Measurements from ENCODE around the gene SLC7A7. TPM values are rescaled to one million over a fixed set of nuclear protein-coding genes. Genes with fewer than 3 reads are reported as not detected.

SLC7A7 gene
- total and polyA plus RNA-seq, 2 of the 13 experiments (the other 11 are each of a cell fraction or from before 2014, with no cell fraction given): 0.13 to 0.63 TPM

DNA sequence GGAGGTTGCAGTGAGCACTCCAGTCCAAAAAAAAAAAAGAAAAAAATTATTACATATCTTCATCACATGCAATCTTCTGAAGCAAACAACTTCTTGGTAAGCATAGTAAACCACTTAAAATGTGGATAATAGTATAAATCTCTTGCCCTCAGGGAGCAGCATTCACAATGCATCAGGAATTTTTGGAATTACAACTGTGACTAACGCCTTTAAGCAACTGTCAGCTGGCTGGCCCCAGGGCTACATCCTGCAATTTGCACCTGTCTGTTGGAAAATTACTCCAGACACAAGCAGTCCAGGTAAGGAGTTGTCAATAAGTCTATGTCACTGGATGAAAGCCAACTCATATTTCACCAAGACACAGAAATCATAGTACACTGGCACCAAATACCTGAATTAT, 5.5 kb upstream of the SLC7A7 start (continued):
- TF ChIP-seq ZNF597 (CRISPR knock-in tag; IDR thresholded peaks at IDR 0.05) (no peak), ZNF546 (CRISPR knock-in tag; conservative IDR thresholded peaks at IDR 0.05) (no peak), GATAD1 (CRISPR knock-in tag; IDR thresholded peaks at IDR 0.05) (no peak), TBX2 (CRISPR knock-in tag; IDR thresholded peaks at IDR 0.05; ENCODE audit: borderline replicate concordance) (no peak), CC2D1A (CRISPR knock-in tag; IDR thresholded peaks at IDR 0.05) (no peak), POLR2A (IDR thresholded peaks at IDR 0.05; ENCODE audit: insufficient read depth in 1 of 2, low read depth in 2 of 2, low read length in 2 of 2) (no peak), CBX2 (IDR thresholded peaks at IDR 0.05; ENCODE audit: low read depth, low read length) (0 out of 2 replicates have a peak, but pooled peaks have one; percentile 21), CBX2 (CRISPR knock-in tag; IDR thresholded peaks at IDR 0.05; ENCODE audit: low read depth) (no peak), TEAD2 (CRISPR knock-in tag; IDR thresholded peaks at IDR 0.05) (no peak), ZSCAN22 (CRISPR knock-in tag; IDR thresholded peaks at IDR 0.05) (no peak), PHB2 (IDR thresholded peaks at IDR 0.05; ENCODE audit: partially characterized antibody) (no peak), EED (CRISPR knock-in tag; IDR thresholded peaks at IDR 0.05) (no peak), ZFY (CRISPR knock-in tag; IDR thresholded peaks at IDR 0.05) (no peak; the same call in 1 of the 2 replicates), PCBP2 (optimal IDR thresholded peaks at IDR 0.05; ENCODE audit: low read depth, low read length, poor library complexity, severe bottlenecking) (no peak), ZUFSP (CRISPR knock-in tag; IDR thresholded peaks at IDR 0.05; ENCODE audit: borderline replicate concordance) (no peak), STAT5B (CRISPR knock-in tag; IDR thresholded peaks at IDR 0.05) (no peak), SNAI1 (CRISPR knock-in tag; IDR thresholded peaks at IDR 0.05; ENCODE audit: borderline replicate concordance) (no peak), ZNF709 (CRISPR knock-in tag; IDR thresholded peaks at IDR 0.05) (no peak)
- TF ChIP-seq, protein P1, sequence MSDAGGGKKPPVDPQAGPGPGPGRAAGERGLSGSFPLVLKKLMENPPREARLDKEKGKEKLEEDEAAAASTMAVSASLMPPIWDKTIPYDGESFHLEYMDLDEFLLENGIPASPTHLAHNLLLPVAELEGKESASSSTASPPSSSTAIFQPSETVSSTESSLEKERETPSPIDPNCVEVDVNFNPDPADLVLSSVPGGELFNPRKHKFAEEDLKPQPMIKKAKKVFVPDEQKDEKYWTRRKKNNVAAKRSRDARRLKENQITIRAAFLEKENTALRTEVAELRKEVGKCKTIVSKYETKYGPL (CRISPR knock-in tag; IDR thresholded peaks at IDR 0.05): 0 out of 2 replicates have a peak, but pooled peaks have one; percentile 2
- TF ChIP-seq, protein P2, sequence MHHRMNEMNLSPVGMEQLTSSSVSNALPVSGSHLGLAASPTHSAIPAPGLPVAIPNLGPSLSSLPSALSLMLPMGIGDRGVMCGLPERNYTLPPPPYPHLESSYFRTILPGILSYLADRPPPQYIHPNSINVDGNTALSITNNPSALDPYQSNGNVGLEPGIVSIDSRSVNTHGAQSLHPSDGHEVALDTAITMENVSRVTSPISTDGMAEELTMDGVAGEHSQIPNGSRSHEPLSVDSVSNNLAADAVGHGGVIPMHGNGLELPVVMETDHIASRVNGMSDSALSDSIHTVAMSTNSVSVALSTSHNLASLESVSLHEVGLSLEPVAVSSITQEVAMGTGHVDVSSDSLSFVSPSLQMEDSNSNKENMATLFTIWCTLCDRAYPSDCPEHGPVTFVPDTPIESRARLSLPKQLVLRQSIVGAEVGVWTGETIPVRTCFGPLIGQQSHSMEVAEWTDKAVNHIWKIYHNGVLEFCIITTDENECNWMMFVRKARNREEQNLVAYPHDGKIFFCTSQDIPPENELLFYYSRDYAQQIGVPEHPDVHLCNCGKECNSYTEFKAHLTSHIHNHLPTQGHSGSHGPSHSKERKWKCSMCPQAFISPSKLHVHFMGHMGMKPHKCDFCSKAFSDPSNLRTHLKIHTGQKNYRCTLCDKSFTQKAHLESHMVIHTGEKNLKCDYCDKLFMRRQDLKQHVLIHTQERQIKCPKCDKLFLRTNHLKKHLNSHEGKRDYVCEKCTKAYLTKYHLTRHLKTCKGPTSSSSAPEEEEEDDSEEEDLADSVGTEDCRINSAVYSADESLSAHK (CRISPR knock-in tag; IDR thresholded peaks at IDR 0.05; ENCODE audit: borderline replicate concordance): no peak
- TF ChIP-seq, protein P3, sequence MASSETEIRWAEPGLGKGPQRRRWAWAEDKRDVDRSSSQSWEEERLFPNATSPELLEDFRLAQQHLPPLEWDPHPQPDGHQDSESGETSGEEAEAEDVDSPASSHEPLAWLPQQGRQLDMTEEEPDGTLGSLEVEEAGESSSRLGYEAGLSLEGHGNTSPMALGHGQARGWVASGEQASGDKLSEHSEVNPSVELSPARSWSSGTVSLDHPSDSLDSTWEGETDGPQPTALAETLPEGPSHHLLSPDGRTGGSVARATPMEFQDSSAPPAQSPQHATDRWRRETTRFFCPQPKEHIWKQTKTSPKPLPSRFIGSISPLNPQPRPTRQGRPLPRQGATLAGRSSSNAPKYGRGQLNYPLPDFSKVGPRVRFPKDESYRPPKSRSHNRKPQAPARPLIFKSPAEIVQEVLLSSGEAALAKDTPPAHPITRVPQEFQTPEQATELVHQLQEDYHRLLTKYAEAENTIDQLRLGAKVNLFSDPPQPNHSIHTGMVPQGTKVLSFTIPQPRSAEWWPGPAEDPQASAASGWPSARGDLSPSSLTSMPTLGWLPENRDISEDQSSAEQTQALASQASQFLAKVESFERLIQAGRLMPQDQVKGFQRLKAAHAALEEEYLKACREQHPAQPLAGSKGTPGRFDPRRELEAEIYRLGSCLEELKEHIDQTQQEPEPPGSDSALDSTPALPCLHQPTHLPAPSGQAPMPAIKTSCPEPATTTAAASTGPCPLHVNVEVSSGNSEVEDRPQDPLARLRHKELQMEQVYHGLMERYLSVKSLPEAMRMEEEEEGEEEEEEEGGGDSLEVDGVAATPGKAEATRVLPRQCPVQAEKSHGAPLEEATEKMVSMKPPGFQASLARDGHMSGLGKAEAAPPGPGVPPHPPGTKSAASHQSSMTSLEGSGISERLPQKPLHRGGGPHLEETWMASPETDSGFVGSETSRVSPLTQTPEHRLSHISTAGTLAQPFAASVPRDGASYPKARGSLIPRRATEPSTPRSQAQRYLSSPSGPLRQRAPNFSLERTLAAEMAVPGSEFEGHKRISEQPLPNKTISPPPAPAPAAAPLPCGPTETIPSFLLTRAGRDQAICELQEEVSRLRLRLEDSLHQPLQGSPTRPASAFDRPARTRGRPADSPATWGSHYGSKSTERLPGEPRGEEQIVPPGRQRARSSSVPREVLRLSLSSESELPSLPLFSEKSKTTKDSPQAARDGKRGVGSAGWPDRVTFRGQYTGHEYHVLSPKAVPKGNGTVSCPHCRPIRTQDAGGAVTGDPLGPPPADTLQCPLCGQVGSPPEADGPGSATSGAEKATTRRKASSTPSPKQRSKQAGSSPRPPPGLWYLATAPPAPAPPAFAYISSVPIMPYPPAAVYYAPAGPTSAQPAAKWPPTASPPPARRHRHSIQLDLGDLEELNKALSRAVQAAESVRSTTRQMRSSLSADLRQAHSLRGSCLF (CRISPR knock-in tag; IDR thresholded peaks at IDR 0.05; ENCODE audit: borderline replicate concordance): no peak

Data from HepG2 (cell line).